GM21619 (cell line): Measurements from ENCODE around the gene MAJIN.
A peak's percentile ranks its signal among the peaks of the same experiment; 100 is the strongest.

Experiments
- ATAC-seq: cut with Tn5 transposase; IDR thresholded peaks from one replicate; pipeline ENCODE4 v1.9.1; 2021; ENCODE audit not compliant: unreplicated experiment

MAJIN gene

GRCh38 chr11:64914123-64914522, 57.8 kb downstream of the MAJIN start:
- no peak for ATAC-seq

DNA sequence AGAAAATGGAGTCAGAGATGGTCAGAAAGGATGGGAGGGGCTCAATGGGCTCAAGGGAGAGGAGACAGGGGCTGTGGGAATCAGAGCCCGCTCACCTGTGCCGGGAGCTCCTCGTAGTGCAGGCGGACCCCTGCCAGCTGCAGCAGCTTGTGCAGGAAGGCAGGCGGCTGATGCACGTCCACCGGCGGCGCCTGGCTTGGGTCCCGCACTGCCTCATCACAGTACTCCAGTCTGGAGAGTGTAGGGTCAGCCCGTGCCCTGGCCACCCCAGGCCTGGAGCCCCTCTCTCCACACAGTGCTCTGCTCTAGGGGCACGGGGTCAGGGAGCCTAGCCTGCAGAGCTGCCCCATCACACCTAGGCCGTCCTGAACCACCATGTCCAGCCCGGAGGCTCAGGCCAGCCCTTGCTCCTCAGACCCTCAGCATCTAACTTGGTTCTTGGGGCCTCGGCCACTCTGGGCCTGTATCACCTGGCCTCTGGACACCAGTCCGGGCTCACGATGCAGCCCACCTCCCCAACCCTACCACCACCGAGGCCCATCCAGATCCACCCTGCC, 58.7 kb downstream of the MAJIN start:
- no peak for ATAC-seq

GRCh38 chr11:64911689-64912088, 60.2 kb downstream of the MAJIN start:
- no peak for ATAC-seq

DNA sequence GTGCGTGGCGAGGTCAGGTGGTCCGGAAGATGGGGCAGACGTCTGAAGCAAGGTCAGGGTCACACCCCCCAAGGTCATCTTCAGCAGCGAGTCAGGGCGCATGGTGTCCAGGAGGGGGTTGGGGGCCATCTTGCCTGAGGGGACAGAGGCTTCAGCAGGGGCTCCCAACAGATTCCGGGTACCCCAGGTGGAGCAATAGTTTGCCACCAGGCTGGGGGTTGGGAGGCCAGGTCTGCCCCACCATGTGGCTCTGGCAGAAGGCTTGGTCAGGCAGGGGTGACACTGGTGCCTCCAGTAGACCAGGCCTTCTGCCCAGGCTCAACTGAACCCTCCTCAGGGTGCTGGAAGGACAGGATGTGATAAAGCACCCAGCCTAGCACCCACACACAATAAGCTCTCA, 60.8 kb downstream of the MAJIN start:
- ATAC-seq = no peak

DNA sequence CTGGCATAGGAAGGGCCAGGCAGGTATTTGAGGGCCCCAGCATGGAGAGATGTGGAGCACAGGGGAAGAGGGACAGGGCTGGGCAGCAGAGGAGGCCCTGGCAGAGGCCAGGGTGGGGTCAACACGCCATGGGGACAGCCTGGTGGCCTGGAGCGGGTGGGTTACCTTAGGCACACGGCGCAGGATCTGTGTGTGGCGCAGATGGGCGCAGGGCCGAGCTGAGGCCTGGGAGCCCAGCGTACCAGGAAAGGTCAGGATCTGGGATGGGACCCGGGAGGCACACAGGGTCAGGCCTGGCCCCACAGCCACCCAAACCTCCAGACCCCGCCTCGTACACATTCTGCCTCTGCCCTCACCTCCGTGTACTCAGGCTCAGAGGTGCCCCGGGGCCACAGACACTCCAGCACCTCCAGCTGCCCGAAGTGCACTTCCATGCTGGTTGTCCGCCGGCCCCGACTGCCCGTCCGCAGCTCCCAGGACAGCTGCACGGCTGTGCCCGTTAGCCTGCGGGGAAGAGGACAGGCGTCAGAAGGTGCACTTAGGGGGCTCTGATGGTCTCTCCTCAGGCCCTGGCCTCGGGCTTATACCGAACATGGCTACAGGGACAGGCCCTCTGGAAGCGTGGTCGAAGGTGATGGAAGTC, 61.3 kb downstream of the MAJIN start:
- no peak for ATAC-seq

- no peak for ATAC-seq
These were observed 62.1 kb downstream of the MAJIN start for GRCh38 chr11:64909653-64910343.

- no peak for ATAC-seq
These were observed 63.1 kb downstream of the MAJIN start for GRCh38 chr11:64908766-64909165.

DNA sequence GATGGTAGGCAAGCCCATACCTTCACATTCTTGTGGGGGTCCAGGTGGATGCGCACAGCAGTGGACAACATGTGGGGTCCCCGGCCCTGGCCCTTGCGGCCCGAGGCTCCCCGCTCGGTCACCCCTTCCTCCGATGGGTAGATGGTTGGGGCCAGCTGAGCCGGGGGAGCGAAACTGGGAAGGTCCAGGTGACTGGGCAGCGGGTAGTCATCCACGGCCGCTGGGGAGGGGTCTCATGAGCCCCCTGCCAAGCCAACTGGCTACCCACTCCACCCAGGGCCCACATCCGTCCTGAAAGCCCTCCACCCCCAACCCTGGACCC, 65.6 kb downstream of the MAJIN start:
- no peak for ATAC-seq

- no peak for ATAC-seq
These were observed 66.2 kb downstream of the MAJIN start for GRCh38 chr11:64905516-64906313.

DNA sequence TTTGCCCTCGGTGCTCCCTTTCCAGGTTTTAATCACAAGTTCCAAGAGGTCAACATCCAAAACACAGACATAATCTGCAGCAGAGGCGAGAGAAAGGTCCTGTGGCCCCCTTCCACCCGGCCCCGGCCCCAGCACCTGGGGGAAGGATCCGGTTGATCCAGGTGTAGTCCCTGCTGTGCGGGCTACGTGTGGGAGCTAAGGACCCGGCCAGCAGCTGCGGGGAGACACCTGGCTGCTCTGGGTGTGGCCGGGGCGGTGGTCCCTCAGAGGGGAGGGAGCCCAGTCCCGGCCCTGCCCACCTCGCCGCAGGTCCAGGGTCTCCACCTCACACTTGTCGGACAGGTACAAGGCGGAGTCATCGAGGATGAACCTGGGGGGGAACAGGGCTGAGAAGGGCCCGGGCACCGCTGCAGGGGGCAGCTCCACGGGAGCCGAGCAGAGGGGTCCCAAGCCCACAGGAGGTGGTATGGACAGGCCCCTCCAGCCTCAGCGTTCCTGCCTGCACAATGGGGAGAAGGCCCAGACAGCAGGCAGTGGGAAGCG, 68.5 kb downstream of the MAJIN start:
- no peak for ATAC-seq

DNA sequence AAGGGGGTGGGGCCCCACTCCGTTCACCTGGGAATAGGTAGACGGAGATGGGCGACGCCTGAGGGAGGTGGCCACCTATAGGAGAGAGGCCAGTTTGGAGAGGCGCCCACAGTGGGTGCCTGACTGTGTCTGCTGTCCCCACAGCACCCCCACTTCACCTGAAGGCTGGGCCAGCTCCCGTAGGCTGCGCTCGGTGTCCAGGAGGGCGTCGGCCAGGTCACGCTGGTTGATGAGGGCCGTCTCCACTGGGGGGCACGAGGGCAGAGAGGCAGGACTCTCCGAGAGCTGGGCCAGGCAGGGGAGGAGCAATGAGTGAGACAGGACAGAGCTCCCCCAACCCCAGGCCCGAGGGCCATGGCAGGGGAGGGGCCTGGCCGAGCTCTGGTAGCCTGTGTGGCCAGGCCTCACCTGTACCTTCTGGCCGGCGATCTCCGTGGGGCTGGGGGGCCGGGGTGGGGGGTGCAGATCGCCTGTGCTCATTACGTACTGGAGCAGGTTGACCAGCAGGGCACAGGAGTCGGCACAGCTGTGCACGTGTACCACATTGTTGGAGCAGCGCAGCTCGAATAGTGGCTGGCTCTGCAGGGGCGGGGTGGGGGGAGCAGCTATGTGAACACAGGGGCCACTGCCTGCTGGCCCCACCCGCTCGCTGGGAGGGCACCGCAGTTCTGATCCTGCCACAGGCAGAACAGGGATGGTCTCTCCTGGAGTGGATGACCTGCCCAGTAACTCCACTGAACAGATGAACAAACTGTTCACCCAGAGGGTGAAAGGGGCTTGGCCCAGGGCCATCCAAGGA, 69.6 kb downstream of the MAJIN start:
- no peak for ATAC-seq

DNA sequence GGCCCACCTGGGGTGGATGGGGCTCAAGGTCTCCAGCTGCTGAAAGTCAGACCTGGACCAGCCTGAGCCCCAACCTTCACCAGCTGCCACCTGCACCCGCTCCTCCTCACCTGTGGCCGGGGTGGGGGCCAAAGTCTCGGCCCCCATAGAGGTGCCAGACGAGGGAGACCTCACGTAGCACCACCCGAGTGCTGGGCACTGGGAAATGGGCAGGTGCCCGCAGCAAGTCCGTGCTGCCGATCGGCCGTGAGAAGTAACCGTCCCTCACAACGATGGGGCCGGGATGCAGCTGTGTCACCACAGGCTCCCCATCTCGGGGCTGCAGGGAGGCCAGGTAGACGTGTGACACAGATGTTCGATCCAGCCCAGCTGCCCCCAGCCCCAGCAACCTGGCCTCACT, 71.1 kb downstream of the MAJIN start:
- ATAC-seq = no peak

GRCh38 chr11:64900263-64900678, 71.6 kb downstream of the MAJIN start:
- no peak for ATAC-seq

DNA sequence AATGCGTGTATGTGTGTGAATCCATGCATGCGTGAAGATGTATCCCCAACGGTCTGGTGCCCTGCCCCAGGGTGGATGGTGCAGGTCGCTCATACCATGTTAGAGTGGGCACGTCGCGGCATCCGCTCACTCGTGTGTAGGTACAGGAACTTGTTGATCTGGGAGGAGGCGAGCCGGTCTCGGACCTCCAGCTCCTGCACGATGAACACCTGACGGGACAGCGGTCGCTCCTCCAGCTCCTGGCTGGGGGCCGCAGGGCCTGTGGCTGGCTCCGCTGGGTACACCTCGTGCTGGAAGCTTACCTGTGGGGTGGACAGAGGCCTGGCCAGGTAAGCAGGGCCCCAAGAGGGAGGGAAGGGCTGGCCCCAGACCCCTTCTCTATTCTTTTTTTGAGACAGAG, 73.4 kb downstream of the MAJIN start:
- no peak for ATAC-seq

DNA sequence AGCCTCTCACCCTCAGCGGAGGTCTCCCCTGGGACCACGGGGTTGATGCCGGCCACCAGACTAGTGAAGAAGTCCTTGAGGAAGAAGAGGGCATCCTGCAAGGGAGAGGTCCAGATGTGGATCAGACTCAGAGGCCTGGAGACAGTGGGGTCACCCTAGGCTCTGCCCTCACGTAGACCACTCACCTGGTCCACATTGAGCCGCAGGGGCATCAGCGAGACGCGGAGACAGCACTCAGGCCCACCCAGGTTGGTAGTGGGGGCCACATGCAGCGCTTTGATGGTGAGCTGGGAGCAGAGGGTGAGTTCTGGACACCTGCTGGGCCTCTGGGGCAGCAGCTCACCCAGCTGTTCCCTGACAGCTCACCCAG, 73.8 kb downstream of the MAJIN start:
- ATAC-seq = no peak

- no peak for ATAC-seq
These were observed 74.4 kb downstream of the MAJIN start for GRCh38 chr11:64897381-64898075.

- ATAC-seq = no peak
These were observed 75.4 kb downstream of the MAJIN start for GRCh38 chr11:64896448-64897022.

DNA sequence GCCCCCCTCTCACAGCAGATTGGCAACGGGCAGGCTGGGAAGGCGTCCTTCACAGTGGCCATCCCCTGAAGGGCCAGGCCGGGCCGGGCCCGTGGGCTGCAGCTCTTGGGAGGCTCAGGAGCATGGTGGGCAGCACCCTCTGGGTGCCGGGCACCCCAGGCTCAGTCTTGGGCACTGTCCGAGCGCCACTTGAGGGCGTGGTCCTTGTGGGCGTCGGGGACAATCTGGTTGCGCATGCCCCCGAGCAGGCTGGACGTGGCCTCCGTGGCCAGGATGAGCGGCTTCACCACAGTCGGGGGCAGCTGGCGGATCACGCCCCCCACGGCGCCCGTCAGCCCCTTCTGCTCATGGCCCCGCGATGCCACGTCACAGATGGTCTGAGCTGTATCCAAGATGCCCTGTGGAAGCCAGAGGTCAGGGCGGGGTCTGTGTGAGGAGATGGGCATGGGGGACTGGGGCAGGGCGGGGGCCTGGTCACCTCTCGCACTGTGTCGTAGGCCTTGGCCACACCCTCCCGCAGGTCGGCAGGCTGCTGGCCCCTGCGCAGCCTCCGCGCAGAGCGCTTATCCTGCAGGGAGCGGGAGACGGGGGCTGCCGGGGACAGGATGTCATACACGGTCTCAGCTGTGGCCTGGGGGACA, 77.0 kb downstream of the MAJIN start:
- ATAC-seq = no peak

GRCh38 chr11:64894070-64894811, 77.7 kb downstream of the MAJIN start:
- ATAC-seq = peak; percentile 57
